Measurements from ENCODE around the gene SCAF8. TPM values are rescaled to one million over a fixed set of nuclear protein-coding genes. Genes with fewer than 3 reads are reported as not detected.

Gene SCAF8
- total and polyA plus RNA-seq, 7 donors = 9.0 to 46.3 (median 37.1) TPM

- Histone ChIP-seq H3K4me1 (no peaks in the 10 kb centered on the region), H3K9me3 (no peaks in the 10 kb centered on the region), H3K27me3 (no peaks in the 10 kb centered on the region), H3K4me3 (no peak overlapping the region), H3K27ac (no peak overlapping the region), H3K36me3 (no peaks in the 10 kb centered on the region)
- 17 to 42% methylated on average over 1 of the region's 1 CpG for WGBS, 2 donors
- no peak for TF ChIP-seq POLR2AphosphoS5 (IDR thresholded peaks at IDR 0.05)
- TF ChIP-seq CTCF (IDR thresholded peaks at IDR 0.05) = no peak
- TF ChIP-seq EP300 (IDR thresholded peaks at IDR 0.05) = no peak
- no peak for TF ChIP-seq POLR2A (IDR thresholded peaks at IDR 0.05)
- DNase-seq = no peak
- intact Hi-C loops (cut with DNase I) = loop anchor here (10.0 kb wide), 1 partner anchor 383 kb away; no protein-coding TSS in a partner anchor
Observed at GRCh38 chr6:154861825-154862224, 128.6 kb downstream of the SCAF8 start.

DNA sequence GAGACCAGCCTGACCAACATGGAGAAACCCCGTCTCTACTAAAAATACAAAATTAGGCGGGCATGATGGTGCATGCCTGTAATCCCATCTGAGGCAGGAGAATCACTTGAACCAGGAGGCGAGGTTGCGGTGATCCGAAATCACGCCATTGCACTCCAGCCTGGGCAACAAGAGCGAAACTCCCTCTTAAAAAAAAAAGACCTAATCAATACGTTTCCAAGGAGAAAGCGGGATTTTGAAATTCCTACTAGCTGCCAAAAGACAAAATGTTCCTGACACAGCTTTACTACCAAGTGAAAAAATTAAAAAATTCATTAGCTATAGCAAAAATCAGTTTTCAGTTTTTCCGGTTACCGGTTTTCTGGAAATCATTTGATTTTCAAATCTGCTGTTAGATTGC is 129.3 kb downstream of the SCAF8 start:
- TF ChIP-seq POLR2AphosphoS5 (IDR thresholded peaks at IDR 0.05) (no peak), POLR2A (IDR thresholded peaks at IDR 0.05) (no peak), EP300 (IDR thresholded peaks at IDR 0.05) (no peak), CTCF (IDR thresholded peaks at IDR 0.05) (no peak)
- H3K36me3 ChIP-seq = no peaks in the 10 kb centered on the region
- H3K27me3 ChIP-seq = no peaks in the 10 kb centered on the region
- H3K4me3 ChIP-seq = no peak overlapping the region
- WGBS, 2 donors = 94% methylated on average over 11 of the region's 11 CpGs
- no peak overlapping the region for H3K27ac ChIP-seq
- H3K4me1 ChIP-seq = no peaks in the 10 kb centered on the region
- no peak for DNase-seq
- intact Hi-C loops (cut with DNase I) = loop anchor here (10.0 kb wide), 1 partner anchor 382 kb away; no protein-coding TSS in a partner anchor
- H3K9me3 ChIP-seq = no peaks in the 10 kb centered on the region

- intact Hi-C loops (cut with DNase I) = loop anchor here (10.0 kb wide), 1 partner anchor 381 kb away; no protein-coding TSS in a partner anchor
Observed at GRCh38 chr6:154864066-154864430, 130.8 kb downstream of the SCAF8 start.

DNA sequence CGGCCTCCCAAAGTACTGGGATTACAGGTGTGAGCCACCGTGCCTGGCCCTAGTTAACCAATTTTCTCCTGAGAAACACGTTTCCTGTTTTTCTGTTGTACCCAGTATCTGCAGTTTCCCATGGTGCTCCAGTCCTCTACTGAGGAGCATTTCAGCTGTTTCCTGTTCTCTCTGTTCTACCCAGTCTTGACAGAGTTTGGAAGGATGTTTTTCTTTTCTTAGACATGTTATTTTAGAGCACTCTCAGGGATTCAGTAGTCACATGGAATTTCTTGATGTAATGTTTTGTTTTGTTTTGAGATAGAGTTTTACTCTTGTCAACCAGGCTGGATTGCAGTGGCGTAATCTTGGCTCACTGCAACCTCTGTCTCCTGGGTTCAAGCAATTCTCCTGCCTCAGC is 132.1 kb downstream of the SCAF8 start:
- Histone ChIP-seq H3K27me3 (no peaks in the 10 kb centered on the region), H3K4me1 (peaks cover 0 to 8% (median 0%) of the 10 kb centered on the region in 4 donors), H3K9me3 (no peaks in the 10 kb centered on the region), H3K4me3 (no peak overlapping the region), H3K36me3 (no peaks in the 10 kb centered on the region), H3K27ac (no peak overlapping the region)
- TF ChIP-seq CTCF (IDR thresholded peaks at IDR 0.05) = no peak
- no peak for TF ChIP-seq POLR2AphosphoS5 (IDR thresholded peaks at IDR 0.05)
- no peak for TF ChIP-seq EP300 (IDR thresholded peaks at IDR 0.05)
- no peak for TF ChIP-seq POLR2A (IDR thresholded peaks at IDR 0.05)
- WGBS, 2 donors = 88 to 89% methylated on average over 4 of the region's 4 CpGs
- intact Hi-C loops (cut with DNase I) = loop anchor here (5.0 to 10.0 kb wide), 2 partner anchors 307 to 380 kb away; no protein-coding TSS in a partner anchor
- DNase-seq = no peak

More at GRCh38 chr6:154864066-154864430, 130.8 kb downstream of the SCAF8 start:
- Histone ChIP-seq H3K9me3 (no peaks in the 10 kb centered on the region), H3K27me3 (no peaks in the 10 kb centered on the region), H3K4me3 (no peak overlapping the region), H3K27ac (no peak overlapping the region), H3K36me3 (no peaks in the 10 kb centered on the region), H3K4me1 (peaks cover 0 to 8% (median 0%) of the 10 kb centered on the region in 4 donors)
- TF ChIP-seq EP300 (IDR thresholded peaks at IDR 0.05) (no peak), POLR2A (IDR thresholded peaks at IDR 0.05) (no peak), CTCF (IDR thresholded peaks at IDR 0.05) (no peak), POLR2AphosphoS5 (IDR thresholded peaks at IDR 0.05) (no peak)
- 10 to 63% methylated on average over 3 of the region's 3 CpGs for WGBS, 2 donors
- DNase-seq = no peak

DNA sequence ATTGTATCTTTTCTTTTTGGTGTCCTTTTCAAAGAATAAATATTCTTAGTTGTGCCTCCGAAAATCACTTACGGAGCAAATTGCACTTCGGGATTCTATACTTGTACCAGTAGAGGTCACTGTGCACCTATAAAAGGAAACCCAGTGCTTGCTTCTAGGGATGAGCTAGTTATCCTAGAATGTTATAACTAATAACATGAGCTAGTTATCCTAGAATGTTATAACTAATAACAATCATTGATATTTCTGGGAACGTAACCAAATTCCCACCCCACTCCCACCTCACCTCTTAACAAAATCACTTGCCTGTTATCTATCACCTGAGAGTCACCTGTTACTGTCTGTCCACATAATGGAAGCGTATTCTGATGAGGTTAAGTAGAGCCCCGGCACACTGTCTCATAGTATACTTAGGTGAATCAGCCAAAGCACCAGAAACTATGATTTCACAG is 135.0 kb downstream of the SCAF8 start:
- Histone ChIP-seq H3K27me3 (no peaks in the 10 kb centered on the region), H3K4me3 (no peak overlapping the region), H3K27ac (no peak overlapping the region), H3K4me1 (peaks cover 0 to 8% (median 0%) of the 10 kb centered on the region in 4 donors), H3K9me3 (no peaks in the 10 kb centered on the region), H3K36me3 (no peaks in the 10 kb centered on the region)
- DNase-seq = no peak
- intact Hi-C loops (cut with DNase I) = loop anchor here (5.0 to 10.0 kb wide), 2 partner anchors 304 to 377 kb away; no protein-coding TSS in a partner anchor
- TF ChIP-seq POLR2A (IDR thresholded peaks at IDR 0.05) = no peak
- TF ChIP-seq CTCF (IDR thresholded peaks at IDR 0.05) = peak; percentile 39 to 68 (median 46)
- no peak for TF ChIP-seq EP300 (IDR thresholded peaks at IDR 0.05)
- TF ChIP-seq POLR2AphosphoS5 (IDR thresholded peaks at IDR 0.05) = no peak
- WGBS, 2 donors = 44 to 64% methylated on average over 6 of the region's 6 CpGs

Data from sigmoid colon (tissue), 7 donors.